Epithelial cell of proximal tubule (primary cell): ENCODE data around the gene AP3M1. TPM values are rescaled to one million over a fixed set of nuclear protein-coding genes. Genes with fewer than 3 reads are reported as not detected.

ENCODE experiments used
- DNase-seq: peaks from one replicate; pipeline ENCODE4 v3.0.0-alpha.2; 2011; ENCODE audit warnings: low read depth
- H3K4me3 ChIP-seq: 2 replicates; pipeline ENCODE4 v1.5.1; 2011; ENCODE audit warnings: low read depth, mild to moderate bottlenecking, low read length
- CTCF ChIP-seq: conservative IDR thresholded peaks from 2 replicates; pipeline ENCODE4 v1.5.1; 2012; ENCODE audit warnings: low read depth, mild to moderate bottlenecking, low read length
- total RNA-seq: library from RNA; depleted of rRNA; stranded (reverse); fragments of >200 nt; gene quantifications from 2 replicates; pipeline ENCODE4 v1.2.3, GENCODE V29; 2015

Gene AP3M1
- total RNA-seq, 1 donor from 2014 or later: 39.3 TPM

- no peak overlapping the region for H3K4me3 ChIP-seq
- DNase-seq: no peak
- no peak for TF ChIP-seq CTCF
These were observed 46.1 kb downstream of the AP3M1 start for GRCh38 chr10:74104480-74104879.

- no peak for DNase-seq
- peak; percentile 62 for TF ChIP-seq CTCF
- no peak overlapping the region for H3K4me3 ChIP-seq
These were observed 46.9 kb downstream of the AP3M1 start for GRCh38 chr10:74103560-74104258.

- no peak for DNase-seq
- H3K4me3 ChIP-seq: no peak overlapping the region
- no peak for TF ChIP-seq CTCF
These were observed 50.8 kb downstream of the AP3M1 start for GRCh38 chr10:74099836-74100235.

GRCh38 chr10:74099420-74099819 is 51.2 kb downstream of the AP3M1 start:
- no peak overlapping the region for H3K4me3 ChIP-seq
- no peak for DNase-seq
- no peak for TF ChIP-seq CTCF

- DNase-seq: no peak
- no peak for TF ChIP-seq CTCF
- H3K4me3 ChIP-seq: no peak overlapping the region
These were observed 52.9 kb downstream of the AP3M1 start for GRCh38 chr10:74097776-74098175.

- TF ChIP-seq CTCF: no peak
- DNase-seq: no peak
- no peak overlapping the region for H3K4me3 ChIP-seq
These were observed 53.9 kb downstream of the AP3M1 start for GRCh38 chr10:74096777-74097176.

- no peak for DNase-seq
- no peak for TF ChIP-seq CTCF
- H3K4me3 ChIP-seq: no peak overlapping the region
These were observed 56.4 kb downstream of the AP3M1 start for GRCh38 chr10:74094231-74094630.
